GM18951 (cell line): ENCODE results near the gene RPH3AL.
"Not testable (repeated sequence)": the region's sequence is repeated elsewhere in the genome, so short reads cannot be mapped to it uniquely, and the experiment has no call there.

Experiments used
- POLR2A ChIP-seq: IDR thresholded peaks from 4 replicates; pipeline ENCODE4 v1.6.1; 2011; ENCODE audit warnings: mild to moderate bottlenecking; ENCODE audit not compliant: insufficient read length, insufficient read depth; ENCODE audit errors: extremely low read depth
- in situ Hi-C: fragments of 300-500 bp; cut with MboI; formaldehyde crosslinking; loops from one replicate; pipeline ENCODE4 v1.12.0; 2022; ENCODE audit warnings: low sequenced_read_pairs, mixed read lengths, inconsistent platforms; ENCODE audit not compliant: unreplicated experiment

Gene RPH3AL

DNA sequence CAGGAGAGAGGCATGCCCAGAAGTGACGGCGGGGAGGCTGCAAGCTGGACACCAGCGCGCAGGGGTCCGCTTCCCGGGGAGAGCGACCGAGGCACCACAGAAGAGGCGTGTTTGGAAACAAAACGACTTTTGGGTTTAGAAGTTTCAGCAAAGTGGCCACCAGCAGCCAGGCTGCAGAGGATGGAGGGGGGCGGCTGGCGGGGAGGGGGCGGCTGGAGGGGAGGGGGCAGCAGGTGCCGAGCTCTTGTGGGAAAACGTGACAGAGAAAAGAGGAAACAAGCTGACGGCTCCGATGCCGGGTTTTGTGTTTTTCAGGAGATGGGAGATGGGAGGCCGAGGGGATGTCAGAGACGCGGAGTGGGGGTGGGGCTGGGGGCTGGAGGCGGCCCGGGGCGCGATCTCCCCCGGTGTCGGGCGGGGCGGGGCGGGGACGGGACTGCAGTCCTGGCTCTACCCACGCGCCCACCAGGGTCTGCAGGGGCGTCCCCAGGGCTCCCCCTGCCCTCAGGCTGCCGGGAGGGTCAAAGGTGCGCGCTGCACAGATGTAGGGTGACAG is 32.1 kb upstream of the RPH3AL start:
- in situ Hi-C loops = no loop called here
- no peak for TF ChIP-seq POLR2A

DNA sequence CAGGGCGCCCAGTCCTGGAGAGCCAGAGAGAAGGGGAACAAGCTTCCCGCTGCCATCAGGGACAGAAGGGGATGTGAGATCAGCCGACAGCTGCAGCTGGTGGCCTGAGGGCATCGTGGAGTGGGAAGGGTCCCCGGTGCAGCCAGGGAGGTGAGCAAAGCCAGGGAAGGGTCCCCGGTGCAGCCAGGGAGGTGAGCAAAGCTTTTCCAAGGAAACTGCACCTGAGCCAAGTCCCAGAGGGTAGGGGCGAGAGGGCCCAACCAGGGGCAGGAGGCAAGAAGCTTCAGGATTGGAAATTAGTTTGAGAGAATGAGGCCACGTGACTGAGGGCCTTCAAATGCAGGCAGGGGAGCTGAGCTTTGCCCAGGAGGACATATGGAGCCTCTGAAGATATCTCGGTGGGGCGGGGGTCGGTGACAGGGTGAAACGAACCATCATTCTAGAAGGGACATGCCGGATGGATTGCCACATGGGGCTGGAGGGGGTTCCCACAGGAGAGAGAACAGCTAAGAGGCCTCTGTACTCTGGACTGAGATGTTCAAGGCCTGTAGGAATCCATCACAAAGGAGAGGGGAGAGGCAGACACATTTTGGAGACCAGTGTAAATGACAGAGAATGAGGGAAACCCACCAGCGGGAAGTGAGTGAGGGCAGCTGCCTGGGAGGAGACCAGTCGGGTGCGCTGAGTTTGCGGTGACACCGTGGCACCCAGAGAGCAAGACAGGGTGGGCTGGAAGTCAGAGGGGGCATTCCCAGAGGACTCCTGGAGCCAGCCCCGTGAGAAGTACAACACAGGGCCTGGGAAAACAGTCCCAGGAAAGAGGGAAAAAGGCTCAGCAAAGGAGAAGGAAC is 31.4 kb upstream of the RPH3AL start:
- TF ChIP-seq POLR2A = no peak
- in situ Hi-C loops = no loop called here

DNA sequence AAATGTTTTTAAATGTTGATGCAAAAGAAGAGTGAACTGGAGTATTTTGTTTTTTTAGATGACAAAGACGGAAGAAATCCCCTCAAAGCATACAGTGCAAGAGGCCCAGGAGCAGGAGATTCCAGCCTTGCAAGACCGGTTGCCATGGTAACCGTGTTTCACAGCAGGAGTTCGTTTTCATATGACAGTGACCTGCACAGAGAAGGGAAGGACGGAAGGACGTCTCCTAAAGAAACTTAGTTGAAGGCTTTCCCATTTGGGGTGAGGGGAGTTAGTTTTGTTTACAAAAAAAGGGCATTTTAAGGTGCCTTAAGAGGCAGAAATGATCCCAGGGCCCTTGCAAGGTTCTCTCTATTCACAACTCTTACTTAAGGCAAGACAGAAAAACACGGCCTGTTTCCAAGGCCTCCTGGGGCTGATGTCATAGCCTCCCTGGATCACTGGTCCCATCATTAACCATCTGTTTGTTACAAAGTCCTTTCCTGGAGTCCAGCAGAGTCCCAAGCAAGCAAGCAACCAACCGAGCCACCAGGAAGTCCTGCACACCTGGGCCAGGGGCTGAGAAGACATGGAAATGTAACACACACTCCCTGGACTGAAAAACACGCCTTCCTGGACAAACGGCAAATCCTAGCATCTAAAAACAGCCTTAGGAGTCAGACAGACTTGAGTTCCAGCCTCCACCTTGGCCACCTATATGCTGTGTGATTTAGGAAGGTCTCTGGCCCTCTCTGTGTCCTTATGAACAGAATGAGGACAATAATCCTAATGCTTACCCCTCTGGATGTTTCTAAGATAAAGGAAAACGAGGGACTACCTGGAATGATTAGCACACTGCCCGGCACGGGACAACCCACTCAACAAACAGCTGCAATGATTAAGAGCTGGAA is 30.3 kb upstream of the RPH3AL start:
- no peak for TF ChIP-seq POLR2A
- in situ Hi-C loops = no loop called here

DNA sequence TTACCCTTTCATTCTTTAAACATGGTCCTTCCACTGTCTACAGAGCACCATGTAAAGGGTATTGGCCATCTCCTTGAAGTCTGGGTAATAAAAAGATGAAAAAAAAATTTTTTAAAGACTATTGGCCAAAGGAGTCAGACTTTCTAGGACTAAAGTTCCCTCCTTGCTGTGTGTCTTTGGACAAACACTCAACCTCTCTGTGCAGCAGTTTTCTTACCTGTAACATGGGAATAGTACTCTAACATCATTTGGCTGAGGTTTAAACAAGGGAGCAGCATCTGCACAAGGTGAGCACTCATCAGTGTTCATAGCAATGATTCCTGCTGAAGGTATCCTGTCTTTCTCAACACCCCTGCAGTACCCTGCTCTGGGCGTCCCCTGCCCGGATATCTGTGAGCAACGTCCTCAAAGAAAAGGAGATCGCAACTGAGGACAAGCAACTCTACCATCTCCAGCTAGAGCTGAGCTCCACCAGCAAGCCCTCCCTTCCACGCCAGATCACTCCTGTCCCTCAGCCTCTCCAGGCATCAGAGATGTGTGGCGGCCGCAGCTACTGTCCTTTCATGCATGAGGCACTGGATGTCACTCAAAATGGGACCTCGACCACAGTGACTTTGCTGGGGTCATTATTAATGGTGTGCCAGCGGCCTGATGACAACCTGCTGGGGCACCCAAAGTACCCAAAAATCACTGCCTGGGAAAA is 29.5 kb upstream of the RPH3AL start:
- TF ChIP-seq POLR2A = no peak
- in situ Hi-C loops = no loop called here

DNA sequence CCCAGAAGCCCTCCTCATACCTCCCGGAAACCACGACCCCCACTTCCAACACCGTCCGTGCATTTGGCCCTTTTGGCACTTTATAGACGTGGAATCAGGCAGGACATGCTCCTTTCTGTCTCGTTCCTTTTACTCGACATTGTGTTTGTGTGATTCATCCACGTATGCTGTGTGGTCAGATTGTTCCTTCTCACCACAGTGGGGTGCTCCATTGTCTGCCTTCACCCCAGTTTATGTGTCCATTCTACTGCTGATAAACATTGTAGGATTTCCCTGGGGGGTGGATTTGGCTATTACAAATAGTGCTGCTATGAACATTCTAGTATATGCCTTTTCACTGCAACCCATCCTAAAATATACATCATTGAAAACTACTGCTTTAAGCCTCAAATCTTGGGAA is 28.9 kb upstream of the RPH3AL start:
- TF ChIP-seq POLR2A = no peak

DNA sequence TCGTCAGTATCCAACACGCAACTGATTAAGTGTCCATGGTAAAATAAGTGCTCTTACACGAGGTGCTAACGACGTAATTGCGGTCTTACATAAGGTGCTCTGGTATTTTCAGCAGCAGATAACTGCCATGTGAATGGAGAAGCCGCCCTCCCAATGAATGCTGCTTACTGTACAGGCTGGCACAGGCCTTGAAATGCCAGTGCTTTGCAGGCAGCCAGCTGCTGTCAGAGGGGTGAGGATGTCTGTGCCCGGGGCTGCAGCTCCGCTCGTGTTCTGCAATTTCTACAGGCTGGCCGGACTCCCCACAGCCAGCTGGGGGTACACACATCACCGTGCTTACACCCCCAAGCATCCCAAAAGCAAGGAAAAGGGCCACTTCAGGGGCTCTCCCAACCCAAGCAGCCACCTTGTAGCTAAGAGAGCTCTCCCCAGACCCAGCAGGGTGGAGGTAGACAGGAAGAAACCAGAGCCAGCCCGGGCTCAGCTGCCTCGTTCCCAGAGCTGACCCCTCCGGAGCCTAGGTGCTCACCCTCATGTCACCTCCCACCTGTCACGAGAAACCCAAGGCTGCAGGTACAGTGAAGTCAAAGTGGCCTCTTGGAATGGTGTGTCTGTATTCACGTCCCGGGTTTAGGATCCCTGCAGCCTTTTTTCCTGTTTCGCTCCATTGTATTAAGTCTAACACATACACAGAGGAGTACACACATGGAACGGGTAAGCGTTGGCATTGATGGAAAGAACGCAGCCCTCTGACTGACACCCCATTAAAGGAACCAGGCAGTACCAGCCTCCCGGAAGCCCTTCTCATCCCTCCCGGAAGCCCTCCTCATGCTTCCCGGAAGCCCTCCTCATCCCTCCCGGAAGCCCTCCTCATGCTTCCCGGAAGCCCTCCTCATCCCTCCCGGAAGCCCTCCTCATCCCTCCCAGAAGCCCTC is 27.2 kb upstream of the RPH3AL start:
- in situ Hi-C loops = no loop called here
- no peak for TF ChIP-seq POLR2A

More for the DNA sequence above, 28.9 kb upstream of the RPH3AL start:
- in situ Hi-C loops = no loop called here

DNA sequence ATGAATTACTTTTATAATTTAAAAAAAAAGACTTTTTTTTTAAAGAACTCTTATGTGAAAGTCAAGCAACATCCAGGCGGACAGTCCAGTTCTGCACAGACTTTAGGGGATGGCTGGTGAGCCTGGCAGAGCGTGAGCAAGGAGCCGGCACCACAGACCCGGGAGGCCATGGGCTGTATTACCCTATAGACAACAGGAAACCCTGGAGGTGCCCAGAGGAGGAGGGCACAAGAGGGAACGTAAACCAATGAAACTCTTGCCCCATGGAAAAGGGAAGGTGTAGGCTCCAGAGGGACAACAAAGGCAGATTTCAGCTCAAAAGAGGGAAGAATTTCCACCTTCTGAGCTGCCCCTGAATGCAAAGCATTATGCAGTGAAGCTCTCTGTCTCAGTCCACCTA is 25.5 kb upstream of the RPH3AL start:
- no peak for TF ChIP-seq POLR2A
- in situ Hi-C loops = no loop called here

DNA sequence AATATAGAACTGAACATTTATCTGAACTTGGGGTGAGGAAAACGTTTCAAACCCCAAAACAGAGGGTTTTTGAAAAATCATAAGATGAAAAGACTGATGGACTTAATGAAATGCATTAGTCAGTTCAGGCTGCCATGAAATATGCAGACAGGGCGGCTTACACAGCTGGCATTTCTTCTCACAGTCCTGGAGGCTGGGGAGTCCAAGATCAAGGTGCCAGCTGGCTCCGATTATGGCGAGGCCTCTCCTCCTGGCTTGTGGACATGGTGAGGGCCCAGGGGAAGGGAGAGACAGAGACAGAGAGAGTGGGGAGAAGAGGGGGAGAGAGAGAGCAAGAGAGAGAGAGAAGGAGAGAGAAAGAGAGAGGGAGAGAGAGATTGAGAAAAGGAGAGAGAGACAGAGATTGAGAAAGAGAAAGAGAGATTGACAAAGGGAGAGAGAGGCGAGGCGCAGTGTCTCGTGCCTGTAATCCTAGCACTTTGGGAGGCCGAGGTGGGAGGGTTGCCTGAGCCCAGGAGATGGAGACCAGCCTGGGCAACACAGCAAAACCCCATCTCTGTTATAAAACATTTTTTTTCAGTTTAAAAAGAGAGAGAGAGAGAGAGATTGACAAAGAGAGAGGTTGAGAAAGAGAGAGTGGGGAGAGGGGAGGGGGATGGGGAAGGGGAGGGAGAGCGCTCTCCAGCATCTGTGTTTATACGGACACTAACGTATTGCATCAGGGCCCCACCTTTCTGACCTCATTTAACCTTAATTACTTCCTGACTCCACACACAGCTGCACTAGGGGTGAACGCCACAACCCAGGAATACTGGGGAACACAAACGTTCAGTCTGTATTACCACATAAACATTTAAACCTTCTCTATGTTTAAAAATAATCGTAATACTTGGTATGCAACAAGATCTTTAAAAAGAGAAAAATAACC is 24.6 kb upstream of the RPH3AL start:
- in situ Hi-C loops = no loop called here
- no peak for TF ChIP-seq POLR2A

DNA sequence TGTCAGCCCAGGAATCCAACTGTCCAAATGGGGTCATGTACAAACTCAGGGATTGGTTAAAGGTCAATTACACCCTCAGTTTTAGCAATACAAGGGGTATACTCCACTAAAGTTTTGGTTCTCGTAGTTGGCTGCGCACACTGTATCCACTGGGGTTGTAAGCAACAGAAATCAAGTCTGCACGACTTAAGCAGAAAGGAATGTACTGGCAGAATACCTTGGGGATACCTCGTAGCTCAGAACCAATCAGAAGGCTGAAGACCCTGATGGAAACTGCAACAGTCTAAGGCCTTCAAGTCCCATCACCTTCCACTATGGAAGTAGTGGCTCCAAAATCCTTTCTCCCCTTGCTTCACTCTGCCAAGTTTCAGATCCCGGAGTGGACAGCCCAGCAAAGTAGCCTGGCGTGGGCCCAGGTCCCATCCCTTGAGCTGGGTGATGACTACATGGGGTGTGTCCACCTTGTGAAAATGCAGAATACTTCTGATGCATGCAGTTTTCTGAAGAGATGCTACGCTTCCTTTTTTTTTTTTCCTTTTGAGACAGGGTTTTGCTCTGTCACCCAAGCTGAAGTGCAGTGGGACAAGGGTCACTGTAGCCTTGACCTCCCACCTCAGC is 21.1 kb upstream of the RPH3AL start:
- in situ Hi-C loops = no loop called here
- TF ChIP-seq POLR2A = no peak

DNA sequence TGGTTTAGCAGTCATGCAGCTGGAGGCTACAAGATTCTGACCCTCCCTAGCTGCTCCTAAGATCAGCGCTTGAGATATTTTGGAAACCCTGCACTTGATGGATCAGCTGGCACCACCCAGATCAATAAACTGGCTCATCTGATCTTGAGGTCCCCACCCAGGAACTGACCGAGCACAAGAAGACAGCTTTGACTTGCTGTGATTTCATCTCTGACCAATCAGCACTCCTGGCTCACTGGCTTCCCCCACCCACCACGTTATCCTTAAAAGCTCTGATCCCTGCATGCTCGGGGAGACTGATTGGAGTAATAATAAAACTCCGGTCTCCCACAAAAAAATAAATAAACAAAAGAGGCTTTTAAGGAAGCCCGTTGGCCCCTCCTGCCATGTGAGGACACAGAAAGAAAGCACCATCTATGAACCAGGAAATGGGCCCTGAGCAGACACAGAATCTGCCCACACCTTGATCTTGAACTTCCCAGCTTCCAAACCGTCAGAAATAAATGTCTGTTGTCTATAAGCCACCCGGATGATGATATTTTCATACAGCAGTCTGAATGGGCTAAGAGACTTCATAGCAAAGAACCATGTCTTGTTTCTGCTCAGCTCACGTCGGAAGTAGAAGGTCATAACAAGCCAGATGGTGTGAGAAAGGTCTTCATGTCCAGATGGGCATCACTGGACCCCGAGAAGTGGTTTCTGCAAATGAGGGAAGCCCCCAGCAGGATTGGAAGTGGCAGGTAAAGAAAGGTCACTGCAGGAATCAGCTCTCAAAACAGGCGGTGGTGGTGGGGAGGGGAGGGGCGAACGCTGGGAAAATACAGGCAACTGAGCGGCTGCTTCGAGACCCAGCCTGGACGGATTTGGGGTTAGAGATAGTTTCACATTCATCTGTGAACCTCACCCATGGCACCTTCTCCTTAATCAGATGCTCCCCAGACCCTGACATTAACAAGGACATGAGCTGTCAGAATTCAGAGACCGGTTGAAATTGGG is 19.8 kb upstream of the RPH3AL start:
- no peak for TF ChIP-seq POLR2A
- in situ Hi-C loops = no loop called here

DNA sequence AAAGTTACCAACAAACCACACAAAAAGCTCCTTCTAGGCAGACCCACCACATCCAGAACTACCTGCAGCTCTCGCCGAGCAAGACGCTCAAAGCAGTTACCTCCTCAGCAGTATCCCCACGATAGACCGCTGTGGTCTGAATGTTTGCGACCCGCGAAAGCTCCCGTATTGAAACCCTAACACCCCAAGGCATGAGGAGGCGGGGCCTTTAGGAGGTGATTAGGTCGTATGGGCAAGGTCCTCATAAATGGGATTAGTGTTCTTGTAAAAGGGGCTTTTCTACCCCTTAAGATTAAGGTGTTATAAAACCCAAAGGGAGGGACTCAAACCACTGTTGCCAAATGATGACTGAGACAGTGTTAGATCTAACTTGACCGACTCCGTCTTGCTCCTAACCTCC is 19.0 kb upstream of the RPH3AL start:
- in situ Hi-C loops = no loop called here
- no peak for TF ChIP-seq POLR2A

DNA sequence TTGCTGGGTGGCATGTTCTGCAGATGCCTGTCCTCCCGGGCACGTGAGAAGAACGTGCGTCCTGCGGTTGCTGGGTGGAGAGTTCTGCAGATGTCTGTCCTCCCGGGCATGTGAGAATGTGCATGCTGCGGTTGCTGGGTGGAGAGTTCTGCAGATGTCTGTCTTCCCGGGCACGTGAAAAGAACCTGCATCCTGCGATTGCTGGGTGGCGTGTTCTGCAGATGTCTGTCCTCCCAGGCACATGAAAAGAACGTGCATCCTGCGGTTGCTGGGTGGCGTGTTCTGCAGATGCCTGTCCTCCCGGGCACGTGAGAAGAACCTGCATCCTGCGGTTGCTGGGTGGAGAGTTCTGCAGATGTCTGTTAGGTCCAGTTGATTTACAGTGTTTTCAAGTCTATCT is 15.0 kb upstream of the RPH3AL start:
- in situ Hi-C loops = not testable (repeated sequence)

DNA sequence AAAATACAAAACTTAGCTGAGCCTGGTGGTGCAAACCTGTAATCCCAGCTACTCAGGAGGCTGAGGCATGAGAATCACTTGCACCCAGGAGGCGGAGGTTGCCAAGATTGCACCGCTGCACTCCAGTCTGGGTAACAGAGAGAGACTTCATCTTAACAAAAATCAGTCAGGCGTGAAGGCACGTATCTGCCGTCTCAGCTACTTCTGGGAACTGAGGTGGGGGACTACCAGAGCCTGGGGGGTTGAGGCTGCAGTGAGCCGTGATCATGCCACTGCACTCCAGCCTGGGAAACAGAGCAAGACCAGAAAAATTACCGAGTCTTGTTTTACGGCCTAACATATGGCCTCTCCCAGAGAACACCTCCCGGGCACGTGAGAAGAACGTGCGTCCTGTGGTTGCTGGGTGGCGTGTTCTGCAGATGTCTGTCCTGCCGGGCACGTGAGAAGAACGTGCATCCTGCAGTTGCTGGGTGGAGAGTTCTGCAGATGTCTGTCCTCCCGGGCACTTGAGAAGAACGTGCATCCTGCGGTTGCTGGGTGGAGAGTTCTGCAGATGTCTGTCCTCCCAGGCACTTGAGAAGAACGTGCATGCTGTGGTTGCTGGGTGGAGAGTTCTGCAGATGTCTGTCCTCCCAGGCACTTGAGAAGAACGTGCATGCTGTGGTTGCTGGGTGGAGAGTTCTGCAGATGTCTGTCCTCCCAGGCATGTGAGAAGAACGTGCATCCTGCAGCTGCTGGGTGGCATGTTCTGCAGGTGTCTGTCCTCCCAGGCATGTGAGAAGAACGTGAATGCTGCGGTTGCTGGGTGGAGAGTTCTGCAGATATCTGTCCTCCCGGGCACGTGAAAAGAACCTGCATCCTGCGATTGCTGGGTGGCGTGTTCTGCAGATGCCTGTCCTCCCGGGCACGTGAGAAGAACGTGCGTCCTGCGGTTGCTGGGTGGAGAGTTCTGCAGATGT is 14.3 kb upstream of the RPH3AL start:
- in situ Hi-C loops = not testable (repeated sequence)
